Midbrain (tissue), 1 donor: Measurements from ENCODE around the gene TMEM240.
A peak's percentile ranks its signal among the peaks of the same experiment; 100 is the strongest.
"Not testable (repeated sequence)": the region's sequence is repeated elsewhere in the genome, so short reads cannot be mapped to it uniquely, and the experiment has no call there.

Experiments
- DNase-seq: peaks from one replicate; lab custom pipeline; 2025; lab: John Stamatoyannopoulos, UW

Gene TMEM240

DNA sequence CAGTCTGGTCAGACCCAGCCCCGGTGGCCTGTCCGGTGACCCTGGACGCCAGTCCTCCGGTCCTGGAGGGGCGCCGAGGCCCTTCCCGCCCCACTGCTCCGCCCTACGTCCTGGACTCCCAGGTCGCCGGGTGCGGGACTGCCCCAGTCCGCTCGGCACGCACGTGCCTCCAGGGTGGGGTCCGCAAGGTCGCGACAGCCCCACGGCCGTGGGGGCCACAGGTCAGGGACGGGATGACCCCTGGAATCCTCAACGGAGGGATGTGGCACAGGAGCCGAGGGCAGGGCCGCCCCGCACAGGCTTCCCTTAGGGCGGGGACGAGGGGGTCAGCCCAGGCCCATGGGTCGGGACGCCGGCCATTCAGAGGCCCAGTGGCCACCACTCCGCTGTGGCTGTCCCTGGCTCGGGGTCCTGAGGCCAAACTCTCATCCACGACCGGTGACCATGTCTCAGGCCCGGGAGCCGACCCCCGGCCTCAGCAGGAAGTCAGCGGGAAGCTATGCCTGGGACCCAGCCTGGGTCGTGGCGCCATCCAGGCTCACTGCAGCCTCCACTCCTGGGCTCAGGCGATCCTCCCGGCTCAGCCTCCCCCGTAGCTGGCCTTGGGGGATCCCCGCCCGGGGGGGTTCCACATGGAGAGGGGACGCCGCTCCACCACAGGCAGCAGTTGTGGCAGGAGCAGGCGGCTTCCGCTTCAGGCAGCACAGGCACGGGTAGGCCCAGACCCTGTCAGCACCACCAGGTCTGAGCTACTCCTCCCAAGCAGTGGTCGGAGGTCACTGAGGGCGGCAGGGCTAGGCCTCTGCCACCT is 599 bp upstream of the TMEM240 start:
- no peak for DNase-seq

DNA sequence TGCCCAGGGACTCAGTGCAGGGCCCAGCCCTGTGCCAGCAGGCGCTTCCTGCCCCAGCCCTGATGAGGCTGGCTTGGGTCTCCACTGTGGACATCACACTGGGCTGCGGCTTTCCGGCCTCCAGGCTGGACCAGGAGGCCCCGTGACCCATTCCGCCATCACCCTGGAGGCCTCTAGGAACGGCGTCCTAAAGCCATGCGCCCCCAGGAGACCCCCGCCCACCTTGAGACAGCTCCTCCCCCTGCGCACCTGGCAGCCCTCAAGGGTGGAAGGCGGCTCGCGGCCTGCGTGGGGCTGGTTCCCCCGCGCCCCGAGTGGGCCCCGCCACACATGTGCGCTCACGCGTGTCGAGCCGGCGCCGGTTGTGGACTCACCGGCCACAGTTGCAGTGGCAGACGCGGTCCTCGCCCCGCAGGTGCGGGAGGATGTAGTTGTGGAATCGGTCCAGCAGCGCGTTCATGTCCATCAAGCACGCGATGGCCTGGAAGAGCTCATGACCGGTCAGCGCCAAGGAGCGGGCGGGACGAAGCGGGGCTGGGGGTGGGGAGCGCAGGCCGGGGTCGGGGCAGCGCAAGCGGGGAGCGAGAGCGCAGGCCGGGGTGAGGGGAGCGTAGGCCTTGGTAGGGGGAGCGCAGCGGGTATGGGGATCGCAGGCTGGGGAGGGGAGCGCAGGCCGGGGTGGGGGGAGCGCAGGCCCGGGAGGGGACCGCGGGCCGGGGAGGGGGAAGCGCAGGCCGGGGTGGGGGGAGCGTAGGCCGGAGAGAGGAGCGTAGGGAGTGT is 924 bp downstream of the TMEM240 start:
- peak; percentile 15 for DNase-seq

DNA sequence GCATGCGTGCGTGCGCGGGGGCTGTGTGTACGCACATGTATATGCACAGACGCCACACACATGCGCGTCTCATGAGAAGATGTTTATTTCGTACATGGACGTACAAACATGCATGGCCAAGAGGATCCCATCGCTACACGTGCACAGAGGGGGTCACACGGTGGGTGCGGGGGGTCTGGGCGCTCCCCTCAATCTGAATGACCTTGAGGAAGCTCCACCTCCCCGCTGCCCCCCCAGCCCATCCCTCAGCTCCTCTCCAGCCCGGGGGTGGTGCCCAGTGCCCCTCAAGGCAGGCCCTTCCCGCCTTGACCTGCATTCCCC is 1.5 kb downstream of the TMEM240 start:
- DNase-seq = no peak

DNA sequence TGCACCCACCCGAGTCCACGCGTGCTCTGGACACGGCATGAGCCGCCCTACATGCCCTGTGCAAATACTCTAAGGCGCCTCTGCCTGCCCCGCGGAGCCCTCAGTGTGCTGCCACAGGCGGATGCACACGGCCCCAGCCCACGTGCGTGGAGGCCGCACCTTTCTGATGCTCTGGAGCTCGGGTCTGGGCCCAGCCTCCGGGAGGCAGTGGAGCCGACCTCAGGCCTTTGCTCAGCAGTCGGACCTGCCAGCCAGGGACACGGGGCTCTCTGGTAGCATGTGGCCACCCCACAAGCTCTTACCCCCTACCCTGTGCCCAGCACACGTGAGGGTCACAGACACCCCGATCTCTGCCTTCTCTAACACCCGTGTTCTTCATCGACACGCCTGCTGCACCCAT is 2.1 kb downstream of the TMEM240 start:
- no peak for DNase-seq

DNA sequence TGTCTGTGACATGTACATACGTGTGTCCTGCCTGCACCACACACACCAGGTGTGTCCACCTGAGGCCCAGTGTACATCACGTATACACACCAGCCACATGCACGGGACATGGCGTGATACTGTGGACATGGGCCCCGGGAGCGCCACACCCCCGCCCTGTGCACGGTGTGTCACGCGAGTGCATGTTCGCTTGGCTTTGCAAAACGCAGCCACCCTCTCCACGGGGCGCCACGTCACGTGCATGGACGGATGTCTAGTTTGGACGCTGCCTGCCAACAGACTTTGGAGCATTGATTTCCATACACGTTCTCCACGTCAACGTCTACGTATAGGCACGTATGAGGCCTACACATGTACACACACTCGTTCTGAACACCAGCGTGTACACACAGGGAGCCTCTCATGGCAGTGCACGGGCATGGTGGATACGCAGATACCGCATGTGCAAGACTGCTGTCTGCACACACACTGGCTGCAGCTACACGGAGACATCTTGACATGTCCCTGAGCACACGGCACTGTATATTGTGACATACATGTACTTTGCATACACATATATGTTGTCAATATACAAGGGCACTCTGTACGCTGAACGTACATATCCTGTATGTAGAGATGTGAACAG is 2.7 kb downstream of the TMEM240 start:
- no peak for DNase-seq

DNA sequence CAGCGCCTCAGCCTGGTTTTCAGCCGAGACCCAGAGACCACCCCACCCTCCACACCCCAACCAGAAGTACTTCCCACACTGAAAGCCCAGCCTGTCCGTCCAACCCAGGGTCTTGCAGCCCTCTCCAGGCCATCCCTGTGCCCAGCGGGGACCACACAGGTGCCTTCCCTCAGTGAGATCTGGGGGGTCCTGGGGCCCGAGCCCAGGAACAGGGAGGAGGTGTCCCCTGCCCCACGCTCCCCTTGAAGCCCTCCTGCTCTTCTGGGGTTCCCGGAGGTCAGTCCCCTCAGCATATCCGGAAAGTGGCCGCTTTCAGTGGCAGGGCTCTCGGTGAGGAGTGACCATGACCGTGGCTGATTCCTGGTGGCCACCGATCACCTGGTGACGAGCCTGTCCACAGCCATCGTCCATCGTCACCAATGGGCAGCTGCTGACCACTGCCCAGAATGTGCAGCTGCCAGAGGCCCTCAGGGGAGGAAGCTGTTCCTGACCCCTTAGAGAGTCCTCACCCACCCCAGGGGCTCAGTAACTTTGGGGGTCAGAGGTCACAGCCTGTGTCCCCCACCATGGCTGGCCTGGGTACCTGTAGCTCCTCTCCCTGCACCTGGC is 3.4 kb downstream of the TMEM240 start:
- no peak for DNase-seq

DNA sequence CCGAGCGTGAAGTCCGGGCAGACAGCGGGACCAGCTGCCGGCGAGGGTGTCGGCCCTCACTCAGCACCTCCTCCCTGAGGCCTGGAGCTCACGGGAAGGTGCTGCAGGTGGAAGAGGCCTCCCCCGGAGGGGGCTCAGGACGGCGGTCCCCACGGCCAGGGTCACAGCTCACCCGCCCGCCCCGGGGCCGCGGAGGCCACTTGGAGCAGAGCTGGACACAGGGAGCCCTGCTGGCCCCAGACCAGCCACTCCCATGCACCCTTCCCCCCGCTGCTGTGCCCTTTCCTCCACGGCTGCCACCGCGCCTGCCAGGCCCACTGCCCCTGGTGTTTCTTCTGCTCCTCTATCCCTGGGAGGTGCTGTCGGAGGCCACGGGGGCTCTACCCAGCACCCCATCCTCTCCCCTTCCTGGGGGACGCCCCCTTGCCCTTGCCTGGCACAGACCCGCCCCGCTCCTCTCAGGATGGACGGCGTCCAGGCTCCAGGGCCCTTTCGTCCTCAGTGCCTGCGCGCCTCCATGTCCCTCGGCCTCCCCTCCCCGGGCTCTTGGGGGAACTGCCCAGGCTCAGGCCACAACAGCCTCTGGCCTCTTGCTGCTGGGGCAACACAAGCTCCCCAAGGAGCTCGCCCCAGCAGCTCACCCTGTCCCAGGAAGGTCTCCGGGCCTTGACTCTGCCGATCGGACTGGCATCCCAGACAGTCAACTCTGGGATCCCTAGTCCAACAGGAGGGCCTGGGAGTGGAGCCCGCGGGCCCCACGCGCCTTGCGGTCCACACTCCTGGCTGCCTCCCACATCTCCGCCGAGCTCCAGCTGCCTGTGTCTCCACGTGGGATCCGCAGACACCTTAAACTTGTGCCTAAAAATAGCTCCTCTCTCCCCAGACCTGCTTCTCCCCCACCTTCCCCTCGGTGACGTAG is 4.1 kb downstream of the TMEM240 start:
- no peak for DNase-seq

DNA sequence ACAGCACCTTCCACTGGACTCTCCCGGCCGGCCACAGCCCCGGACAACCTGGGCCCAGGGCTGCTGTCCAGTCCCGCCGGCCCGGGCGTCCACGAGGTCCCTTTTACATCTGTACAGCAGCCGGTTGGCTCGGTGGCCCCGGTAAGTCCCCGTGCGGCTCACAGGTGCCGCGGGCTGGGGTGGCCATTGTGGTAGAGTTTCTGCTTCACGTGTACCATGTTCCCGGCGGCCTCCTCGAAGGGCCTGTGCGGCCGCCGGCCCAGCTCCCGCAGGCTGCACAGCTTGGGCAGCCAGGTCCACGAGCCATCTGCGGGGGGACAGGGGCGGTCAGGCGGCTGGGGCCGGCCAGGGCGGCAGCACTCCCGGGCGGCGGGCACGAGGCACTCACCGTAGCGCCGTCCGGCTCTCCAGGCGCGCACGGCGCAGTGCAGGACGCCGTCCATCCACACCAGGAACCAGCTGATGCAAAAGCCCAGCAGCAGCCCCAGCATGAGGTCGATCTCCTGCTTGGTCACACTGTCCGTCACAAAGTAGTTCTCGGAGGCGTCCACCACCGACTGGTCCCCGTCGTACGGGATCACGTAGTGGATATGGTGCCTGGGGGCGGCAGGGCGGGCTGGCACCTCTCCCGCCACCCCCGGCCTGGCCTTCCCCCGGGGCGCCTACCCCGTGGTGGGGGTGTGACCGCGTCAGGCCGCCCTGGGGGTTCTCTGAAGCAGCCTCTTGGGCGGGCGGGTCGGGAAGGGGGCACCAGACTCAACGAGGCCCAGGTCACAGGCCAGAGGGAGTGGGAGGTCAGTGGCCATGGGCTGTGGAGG is 5.0 kb downstream of the TMEM240 start:
- no peak for DNase-seq

DNA sequence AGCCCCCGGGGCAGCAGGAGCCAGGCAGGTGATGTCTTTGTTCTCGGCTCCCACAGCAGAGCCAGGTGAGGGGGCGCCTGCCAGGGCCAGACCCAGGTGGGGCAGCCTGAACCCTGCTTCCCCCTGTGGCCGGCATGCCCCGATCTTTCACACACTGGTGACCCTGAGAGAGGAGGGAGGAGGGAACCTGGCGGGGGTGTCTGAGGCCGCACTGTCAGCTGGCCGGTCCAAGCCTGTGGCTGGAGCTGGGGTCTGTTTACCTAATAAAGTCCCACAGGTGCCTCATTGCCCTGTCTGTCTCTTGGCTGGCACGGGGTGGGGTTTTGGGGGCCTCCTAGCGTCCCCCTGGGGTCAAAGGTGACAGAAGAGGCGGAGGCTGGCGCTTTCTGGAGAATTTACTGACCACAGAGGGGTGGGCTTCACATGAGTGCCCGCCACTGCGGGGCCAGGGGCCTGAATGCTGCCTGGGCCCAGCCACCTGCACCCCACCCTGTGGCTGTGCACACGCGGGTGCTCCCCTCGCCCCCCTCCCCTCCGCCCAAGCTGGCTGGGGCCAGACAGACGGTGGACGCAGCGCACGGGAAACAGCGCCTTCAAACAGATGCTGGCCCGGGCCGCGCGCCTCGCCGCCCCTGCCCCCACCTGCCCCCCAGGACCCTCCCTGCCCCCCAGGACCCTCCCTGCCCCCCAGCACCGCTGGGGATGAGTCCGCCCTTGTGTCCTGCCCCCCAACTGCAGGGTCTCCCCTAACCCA is 5.8 kb downstream of the TMEM240 start:
- DNase-seq = no peak

DNA sequence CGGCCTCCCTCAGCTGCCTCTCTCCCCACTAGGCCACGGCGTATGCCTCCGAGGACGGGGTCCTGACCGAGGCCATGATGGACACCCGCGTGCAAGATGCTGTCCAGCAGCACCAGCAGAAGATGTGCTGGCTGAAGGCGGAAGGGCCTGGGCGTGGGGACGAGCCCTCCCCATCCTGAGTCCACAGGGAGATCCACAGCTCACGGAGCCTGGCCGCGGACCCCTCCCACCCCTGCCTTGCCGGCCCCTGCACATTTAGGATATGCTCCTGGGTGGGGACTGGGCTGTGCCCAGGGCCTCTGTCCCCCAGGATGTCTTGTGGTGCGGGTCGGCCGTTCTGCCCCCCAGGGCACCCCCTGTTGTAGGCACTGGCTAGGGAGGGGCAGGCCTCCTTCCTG is 6.5 kb downstream of the TMEM240 start:
- DNase-seq = not testable (repeated sequence)

DNA sequence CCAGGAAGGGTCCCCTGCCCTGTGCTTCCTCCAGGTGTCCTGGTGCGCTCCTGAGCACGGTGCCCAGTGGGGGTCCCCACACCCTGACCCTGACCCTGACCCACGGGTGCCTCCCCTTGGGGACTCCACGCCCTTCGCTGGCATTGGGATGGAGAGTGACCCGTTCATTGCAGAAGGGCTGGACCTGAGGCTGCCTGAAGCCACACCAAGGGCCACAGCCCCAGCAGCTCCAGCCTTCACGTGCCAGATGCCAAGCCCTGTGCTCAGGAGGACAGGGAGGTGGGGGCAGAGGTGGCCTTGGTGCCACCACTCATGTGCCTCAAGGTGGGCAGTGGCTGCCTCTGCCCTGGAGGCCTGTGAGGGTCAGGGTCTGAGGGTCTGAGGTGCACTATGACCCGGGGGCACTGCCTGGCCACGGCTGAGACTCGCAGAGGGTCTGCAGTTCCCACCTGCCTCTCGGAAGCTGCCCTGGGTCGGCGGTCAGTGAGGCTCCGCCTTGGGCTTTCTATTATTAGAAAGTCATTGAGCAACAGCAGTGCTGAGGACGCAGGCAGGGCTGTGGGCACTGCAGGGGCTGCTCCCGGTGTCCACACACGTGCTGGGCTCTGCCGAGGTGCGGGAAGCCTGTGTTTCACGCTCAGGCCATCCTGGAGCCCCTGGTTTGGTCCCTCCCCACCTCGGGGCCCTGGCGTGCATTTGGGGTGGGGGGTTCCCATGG is 7.1 kb downstream of the TMEM240 start:
- DNase-seq = not testable (repeated sequence)

DNA sequence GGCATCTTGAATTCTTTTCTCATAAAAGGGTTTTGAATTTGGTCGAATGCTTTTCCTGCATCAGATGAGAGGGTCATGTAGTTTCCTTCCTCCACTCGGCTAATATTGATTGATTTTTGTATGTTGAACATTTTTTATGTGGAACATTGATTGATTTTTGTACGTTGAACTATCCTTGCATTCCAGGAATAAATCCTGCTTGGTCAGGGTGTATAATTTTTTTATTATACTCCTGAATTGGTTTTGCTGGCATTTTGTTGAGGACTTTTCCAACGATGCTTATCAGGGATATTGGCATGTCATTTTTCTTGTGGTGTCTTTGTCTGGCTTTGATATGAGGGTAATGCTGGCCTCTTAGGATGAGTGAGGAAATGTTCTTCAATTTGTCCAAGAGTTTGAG is 8.5 kb downstream of the TMEM240 start:
- no peak for DNase-seq

DNA sequence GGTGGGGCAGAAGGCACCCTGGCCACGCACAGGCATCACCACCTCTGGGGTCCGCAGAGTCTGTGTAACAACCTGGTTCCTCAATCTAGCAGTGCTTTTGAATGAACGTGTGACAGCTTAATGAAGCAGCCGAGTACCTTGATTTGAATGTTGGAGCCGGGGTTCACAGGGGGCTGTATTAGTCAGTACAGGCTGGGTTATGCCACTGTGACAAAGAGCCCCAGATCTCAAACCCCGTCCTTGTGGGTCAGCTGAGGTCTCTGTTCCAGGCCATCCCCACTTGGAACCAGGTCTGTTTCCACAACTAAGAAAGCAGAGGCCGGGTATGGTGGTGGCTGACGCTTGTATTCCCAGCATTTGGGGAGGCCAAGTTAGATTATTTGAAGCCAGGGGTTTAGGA is 10.5 kb downstream of the TMEM240 start:
- no peak for DNase-seq

DNA sequence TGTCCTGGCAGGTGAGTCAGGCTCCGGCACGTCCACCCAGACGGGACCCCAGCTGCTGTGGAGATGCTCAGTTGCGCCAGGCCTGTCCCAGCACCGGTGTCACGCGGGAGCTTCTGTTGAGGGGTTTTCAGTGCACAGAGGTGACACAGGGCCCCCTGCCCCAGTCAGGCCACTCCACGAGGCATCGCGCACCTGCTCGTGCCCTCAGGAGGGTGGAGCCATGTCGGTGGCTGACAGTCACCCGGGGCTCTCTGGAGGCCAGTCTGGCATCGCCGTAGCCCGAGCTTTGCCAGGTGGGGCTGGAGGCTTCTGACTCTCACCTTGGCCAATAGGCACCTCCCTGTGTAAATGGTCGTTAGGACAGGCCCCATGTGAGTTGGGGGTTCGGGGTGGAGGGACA is 11.1 kb downstream of the TMEM240 start:
- no peak for DNase-seq

DNA sequence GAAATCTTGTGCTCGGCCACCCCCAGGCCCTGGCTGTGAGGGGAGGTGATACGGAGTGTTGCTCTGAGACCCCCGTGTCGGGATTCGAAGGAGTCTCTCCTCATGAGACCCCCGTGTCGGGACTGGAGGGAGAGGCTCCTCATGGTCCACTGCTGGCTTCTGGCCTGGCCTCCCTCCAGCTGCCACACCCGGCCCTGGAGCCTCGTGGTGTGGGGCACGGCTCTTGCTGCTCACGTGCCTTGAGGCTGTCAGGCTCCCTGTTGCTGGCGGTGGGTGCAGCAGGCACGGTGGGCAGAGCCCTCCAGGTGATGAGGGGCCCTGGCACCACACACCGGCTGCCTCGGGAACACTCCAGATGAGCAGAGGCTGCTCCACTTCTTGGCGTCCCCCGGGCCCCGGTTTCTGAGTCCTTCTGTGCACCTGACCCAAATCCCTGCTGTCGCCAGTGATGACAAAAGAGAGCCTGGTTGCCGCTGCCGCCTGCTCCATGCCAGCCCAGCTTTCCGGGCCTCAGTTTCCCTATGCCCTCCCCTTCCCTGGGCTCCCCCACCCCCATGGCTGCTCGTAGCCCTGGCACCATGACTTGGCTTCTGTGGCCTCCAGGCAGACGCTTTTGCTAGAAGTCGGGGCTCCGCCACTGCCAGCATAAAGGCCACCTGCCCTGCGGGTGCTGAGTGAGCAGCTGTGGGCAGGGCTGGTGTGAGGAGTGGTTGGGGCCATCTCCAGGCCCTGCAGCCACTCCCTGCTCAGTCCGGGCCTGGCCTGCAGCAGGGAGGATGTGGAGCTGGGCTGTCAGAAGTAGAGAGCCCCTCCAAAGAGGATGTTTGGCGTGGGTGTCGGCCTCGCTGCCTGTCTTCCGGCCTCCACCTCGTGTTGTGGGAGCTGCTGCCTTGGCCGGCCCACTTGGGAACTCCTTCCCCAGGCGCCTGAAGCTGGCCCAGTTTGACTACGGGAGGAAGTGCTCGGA is 11.8 kb downstream of the TMEM240 start:
- no peak for DNase-seq

DNA sequence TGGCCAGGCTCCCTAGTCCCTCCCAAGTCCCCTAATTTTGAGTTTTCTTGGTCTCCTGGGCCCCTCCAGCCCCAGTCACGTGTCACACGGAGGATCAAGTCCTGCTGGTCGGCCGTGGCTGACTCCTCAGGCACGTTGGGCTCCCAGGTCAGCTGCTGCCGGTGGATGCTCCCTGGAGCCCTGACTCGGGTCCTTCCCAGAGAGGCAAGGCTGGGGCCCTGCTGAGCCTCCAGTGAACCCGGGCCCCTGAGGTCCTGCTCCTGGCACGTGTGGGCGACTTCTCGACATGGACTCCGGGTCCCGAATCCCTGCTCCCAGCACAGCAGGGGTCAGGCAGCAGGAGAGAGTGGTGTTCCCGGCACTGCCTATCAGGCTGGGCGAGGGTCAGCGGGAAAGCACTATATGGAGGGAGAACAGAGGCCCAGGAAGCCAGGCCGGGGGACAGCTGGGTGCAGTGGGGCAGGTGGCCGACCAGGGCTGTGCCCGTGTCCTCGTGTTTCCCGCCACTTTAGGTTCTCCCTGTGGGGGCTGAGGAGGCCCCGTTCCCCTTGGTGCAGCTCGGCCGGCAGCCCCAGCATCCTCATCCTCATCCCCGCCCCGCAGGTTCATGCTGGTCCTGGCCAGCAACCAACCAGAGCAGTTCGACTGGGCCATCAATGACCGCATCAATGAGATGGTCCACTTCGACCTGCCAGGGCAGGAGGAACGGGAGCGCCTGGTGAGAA is 13.2 kb downstream of the TMEM240 start:
- no peak for DNase-seq

DNA sequence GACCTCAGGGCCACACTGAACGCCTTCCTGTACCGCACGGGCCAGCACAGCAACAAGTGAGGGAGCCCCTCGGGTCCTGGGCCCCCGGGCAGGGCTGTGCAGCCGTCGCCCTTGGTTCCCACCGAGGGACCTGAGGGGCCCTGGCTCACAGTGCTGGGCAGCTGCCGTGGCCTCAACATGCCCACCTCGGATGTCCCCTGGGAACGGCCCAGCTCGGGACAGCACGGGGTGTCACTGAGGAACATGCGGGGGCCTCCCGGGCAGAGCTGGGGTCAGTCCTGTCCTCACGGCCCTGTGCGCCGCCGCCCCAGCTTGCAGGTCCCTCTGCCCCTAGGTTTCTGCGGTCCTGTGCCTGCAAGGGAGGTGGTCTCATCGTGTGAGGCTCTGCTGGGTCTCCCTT is 13.9 kb downstream of the TMEM240 start:
- not testable (repeated sequence) for DNase-seq
